GM23338 (cell line): ENCODE results near the gene ADAMTS15. TPM values are rescaled to one million over a fixed set of nuclear protein-coding genes. Genes with fewer than 3 reads are reported as not detected.

Experiments
- ATAC-seq: fragments of 200-7000 bp; cut with Tn5 transposase; 3 replicates; pipeline ENCODE4 v1.9.1; 2020
- DNase-seq: peaks from one replicate; pipeline ENCODE4 v3.0.0-alpha.2; 2015; ENCODE audit warnings: low spot score
- H2AFZ ChIP-seq: fragments of 200-600 bp; sonication (generic); 2 replicates; pipeline ENCODE4 v1.8.0; 2016; ENCODE audit warnings: antibody characterized with exemption, mild to moderate bottlenecking, moderate library complexity
- H3F3A ChIP-seq: fragments of 200-600 bp; sonication (generic); replicated peaks from 2 replicates; pipeline ENCODE4 v1.8.0; 2017; ENCODE audit warnings: antibody characterized with exemption, mixed run types, low read depth
- H3K27ac ChIP-seq: fragments of 200-600 bp; sonication (generic); 2 replicates; pipeline ENCODE4 v1.6.1; 2016; ENCODE audit warnings: low read depth
- H3K27me3 ChIP-seq: fragments of 200-600 bp; sonication (generic); 2 replicates; pipeline ENCODE4 v1.8.0; 2016; ENCODE audit warnings: mild to moderate bottlenecking, mixed run types, moderate library complexity; ENCODE audit not compliant: insufficient read depth
- H3K36me3 ChIP-seq: fragments of 200-600 bp; sonication (generic); 2 replicates; pipeline ENCODE4 v1.8.0; 2016; ENCODE audit warnings: mild to moderate bottlenecking; ENCODE audit not compliant: insufficient read depth
- H3K4me1 ChIP-seq: fragments of 200-600 bp; sonication (generic); 2 replicates; pipeline ENCODE4 v1.8.0; 2016; ENCODE audit warnings: mild to moderate bottlenecking, moderate library complexity; ENCODE audit not compliant: insufficient read depth
- H3K4me2 ChIP-seq: fragments of 200-600 bp; sonication (generic); 2 replicates; pipeline ENCODE4 v1.7.1; 2017; ENCODE audit warnings: mixed run types
- H3K4me3 ChIP-seq: fragments of 200-600 bp; sonication (generic); 2 replicates; pipeline ENCODE4 v1.6.1; 2016; ENCODE audit warnings: mixed run types
- H3K79me2 ChIP-seq: fragments of 200-600 bp; sonication (generic); replicated peaks from 2 replicates; pipeline ENCODE4 v1.8.0; 2017; ENCODE audit warnings: mild to moderate bottlenecking; ENCODE audit not compliant: insufficient read depth
- H3K9me2 ChIP-seq: fragments of 200-600 bp; sonication (generic); 2 replicates; pipeline ENCODE4 v1.8.0; 2017; ENCODE audit not compliant: insufficient read depth
- H4K20me1 ChIP-seq: fragments of 200-600 bp; sonication (generic); replicated peaks from 2 replicates; pipeline ENCODE4 v1.8.0; 2017; ENCODE audit warnings: mild to moderate bottlenecking; ENCODE audit not compliant: insufficient read depth
- H3K27ac Mint-ChIP-seq: 2 replicates; pipeline ENCODE4 v1.8.0; 2020; ENCODE audit warnings: inconsistent platforms, mild to moderate bottlenecking, moderate library complexity, mixed read lengths
- H3K27me3 Mint-ChIP-seq: 3 replicates; pipeline ENCODE4 v1.8.0; 2022; ENCODE audit warnings: low read depth, mild to moderate bottlenecking, moderate library complexity, mixed read lengths, inconsistent platforms; ENCODE audit not compliant: insufficient read depth, poor library complexity
- H3K36me3 Mint-ChIP-seq: 3 replicates; pipeline ENCODE4 v1.8.0; 2021; ENCODE audit warnings: low read depth, mild to moderate bottlenecking, inconsistent platforms, moderate library complexity, mixed read lengths
- H3K4me1 Mint-ChIP-seq: 3 replicates; pipeline ENCODE4 v1.8.0; 2020; ENCODE audit warnings: mild to moderate bottlenecking, inconsistent platforms, mixed read lengths
- H3K4me3 Mint-ChIP-seq: 3 replicates; pipeline ENCODE4 v1.8.0; 2021; ENCODE audit warnings: moderate library complexity, mild to moderate bottlenecking, inconsistent platforms, mixed read lengths
- H3K9me3 Mint-ChIP-seq: 3 replicates; pipeline ENCODE4 v1.8.0; 2020; ENCODE audit warnings: moderate library complexity, mild to moderate bottlenecking, inconsistent platforms, mixed read lengths
- CREB1 ChIP-seq: fragments of 250-450 bp; sonication (Bioruptor Pico); IDR thresholded peaks from 2 replicates; pipeline ENCODE4 v1.5.0; 2020; ENCODE audit warnings: low read depth, mild to moderate bottlenecking, moderate library complexity
- EZH2 ChIP-seq: fragments of 200-600 bp; sonication (generic); IDR thresholded peaks from one replicate; pipeline ENCODE4 v1.8.0; 2017; ENCODE audit warnings: antibody characterized with exemption, mild to moderate bottlenecking, low read depth; ENCODE audit not compliant: unreplicated experiment
- POLR2AphosphoS5 ChIP-seq: IDR thresholded peaks from 2 replicates; pipeline ENCODE4 v1.6.1; 2016; ENCODE audit warnings: antibody characterized with exemption, low read depth
- STAT1 ChIP-seq: IDR thresholded peaks from one replicate; pipeline ENCODE4 v1.6.1; 2016; ENCODE audit warnings: antibody characterized with exemption; ENCODE audit not compliant: unreplicated experiment
- ZNF114 ChIP-seq: fragments of 250-450 bp; sonication (Bioruptor Pico); IDR thresholded peaks from 2 replicates; pipeline ENCODE4 v1.5.0; 2020; ENCODE audit warnings: mild to moderate bottlenecking, moderate library complexity
- ZNF331 ChIP-seq: fragments of 250-450 bp; sonication (Bioruptor Pico); IDR thresholded peaks from 2 replicates; pipeline ENCODE4 v1.5.0; 2020; ENCODE audit warnings: low read depth, mild to moderate bottlenecking, moderate library complexity
- long read RNA-seq: library from polyadenylated mRNA; unstranded; transcript quantifications from one replicate; pipeline ENCODE4 v2.0.0, GENCODE V29; 2020; ENCODE audit not compliant: unreplicated experiment
- polyA plus RNA-seq: library from polyadenylated mRNA; unstranded; fragments of >200 nt; fragmentation: Nextera tagmentation; extraction: Ambion mirVana; gene quantifications from 2 replicates; pipeline ENCODE4 v1.2.1, GENCODE V29; 2016
- total RNA-seq: library from RNA; depleted of rRNA; stranded (reverse); fragments of >200 nt; shearing (Covaris generic); gene quantifications from 2 replicates; pipeline ENCODE4 v1.2.3, GENCODE V29; 2014; rRNA removed
- TF ChIP-seq, protein P1 (sequence below), 2 experiments: fragments of 200-600 bp in 1 of 2; sonication (generic) in 1 of 2; conservative IDR thresholded peaks; 2 replicates each; pipeline versions ENCODE4 v1.5.1 to v1.6.1; 2016 to 2017; ENCODE audit warnings: antibody characterized with exemption in 2 of 2, low read depth in 2 of 2, mild to moderate bottlenecking in 2 of 2, moderate library complexity in 1 of 2
- TF ChIP-seq, protein P2 (sequence below): IDR thresholded peaks from 2 replicates; pipeline ENCODE4 v1.6.1; 2016; ENCODE audit warnings: antibody characterized with exemption
- TF ChIP-seq, protein P3 (sequence below): IDR thresholded peaks from one replicate; pipeline ENCODE4 v1.6.1; 2018; ENCODE audit warnings: antibody characterized with exemption; ENCODE audit not compliant: unreplicated experiment

The ADAMTS15 gene, protein sequence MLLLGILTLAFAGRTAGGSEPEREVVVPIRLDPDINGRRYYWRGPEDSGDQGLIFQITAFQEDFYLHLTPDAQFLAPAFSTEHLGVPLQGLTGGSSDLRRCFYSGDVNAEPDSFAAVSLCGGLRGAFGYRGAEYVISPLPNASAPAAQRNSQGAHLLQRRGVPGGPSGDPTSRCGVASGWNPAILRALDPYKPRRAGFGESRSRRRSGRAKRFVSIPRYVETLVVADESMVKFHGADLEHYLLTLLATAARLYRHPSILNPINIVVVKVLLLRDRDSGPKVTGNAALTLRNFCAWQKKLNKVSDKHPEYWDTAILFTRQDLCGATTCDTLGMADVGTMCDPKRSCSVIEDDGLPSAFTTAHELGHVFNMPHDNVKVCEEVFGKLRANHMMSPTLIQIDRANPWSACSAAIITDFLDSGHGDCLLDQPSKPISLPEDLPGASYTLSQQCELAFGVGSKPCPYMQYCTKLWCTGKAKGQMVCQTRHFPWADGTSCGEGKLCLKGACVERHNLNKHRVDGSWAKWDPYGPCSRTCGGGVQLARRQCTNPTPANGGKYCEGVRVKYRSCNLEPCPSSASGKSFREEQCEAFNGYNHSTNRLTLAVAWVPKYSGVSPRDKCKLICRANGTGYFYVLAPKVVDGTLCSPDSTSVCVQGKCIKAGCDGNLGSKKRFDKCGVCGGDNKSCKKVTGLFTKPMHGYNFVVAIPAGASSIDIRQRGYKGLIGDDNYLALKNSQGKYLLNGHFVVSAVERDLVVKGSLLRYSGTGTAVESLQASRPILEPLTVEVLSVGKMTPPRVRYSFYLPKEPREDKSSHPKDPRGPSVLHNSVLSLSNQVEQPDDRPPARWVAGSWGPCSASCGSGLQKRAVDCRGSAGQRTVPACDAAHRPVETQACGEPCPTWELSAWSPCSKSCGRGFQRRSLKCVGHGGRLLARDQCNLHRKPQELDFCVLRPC
- total RNA-seq (5.6 and 7.7 TPM in 2 replicates), polyA plus RNA-seq (0.38 and 0.42 TPM in 2 replicates)
- long read RNA-seq: 0 reads

DNA sequence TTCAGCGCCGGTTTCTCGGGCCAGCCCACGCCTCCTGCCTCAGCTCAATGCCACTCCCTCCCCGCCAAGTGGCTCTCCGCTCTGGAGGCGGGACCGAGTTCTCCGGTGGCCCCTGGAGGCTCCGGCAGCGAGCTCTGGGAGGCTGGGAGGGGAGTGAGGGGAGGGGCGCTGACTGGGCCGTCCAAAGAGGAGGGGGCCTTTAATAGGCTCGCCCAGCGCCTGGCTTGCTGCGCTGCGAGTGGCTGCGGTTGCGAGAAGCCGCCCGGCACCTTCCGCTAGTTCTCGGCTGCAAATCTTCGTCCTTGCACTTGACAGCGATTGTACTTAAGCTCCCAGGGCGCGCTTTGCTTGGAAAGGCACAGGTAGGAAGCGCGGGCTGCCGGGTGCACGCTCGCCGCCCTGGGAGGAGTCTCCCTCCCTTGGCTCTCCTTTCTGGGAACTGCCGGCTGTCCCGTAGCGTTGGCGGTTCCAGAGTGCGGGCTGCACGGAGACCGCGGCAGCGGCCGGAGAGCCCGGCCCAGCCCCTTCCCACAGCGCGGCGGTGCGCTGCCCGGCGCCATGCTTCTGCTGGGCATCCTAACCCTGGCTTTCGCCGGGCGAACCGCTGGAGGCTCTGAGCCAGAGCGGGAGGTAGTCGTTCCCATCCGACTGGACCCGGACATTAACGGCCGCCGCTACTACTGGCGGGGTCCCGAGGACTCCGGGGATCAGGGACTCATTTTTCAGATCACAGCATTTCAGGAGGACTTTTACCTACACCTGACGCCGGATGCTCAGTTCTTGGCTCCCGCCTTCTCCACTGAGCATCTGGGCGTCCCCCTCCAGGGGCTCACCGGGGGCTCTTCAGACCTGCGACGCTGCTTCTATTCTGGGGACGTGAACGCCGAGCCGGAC, at the start of gene ADAMTS15:
ADAMTS15 (plus strand) TSS at position 230 of the 894 bp plus-strand sequence; CDS start at position 559, 329 bp downstream.
- Histone ChIP-seq H3K79me2 (no peaks in the 10 kb centered on the region), H3K4me1 (no peaks in the 10 kb centered on the region), H4K20me1 (no peaks in the 10 kb centered on the region; the same call in 1 of the 2 replicates), H3K27ac (no peak within 1 kb of the TSS), H3K9me2 (peaks cover 9% of the 10 kb centered on the region; the same call in 1 of the 2 replicates), H3K4me3 (peak within 1 kb of the TSS; percentile 79), H3K4me2 (peak within 1 kb of the TSS; percentile 93), H3F3A (0 out of 2 replicates have a peak, but pooled peaks cover 10% of the 10 kb centered on the region), H3K27me3 (peaks cover 47% of the 10 kb centered on the region), H3K36me3 (no peaks in the 10 kb centered on the region), H2AFZ (peak within 1 kb of the TSS; percentile 94)
- TF ChIP-seq, protein P1, sequence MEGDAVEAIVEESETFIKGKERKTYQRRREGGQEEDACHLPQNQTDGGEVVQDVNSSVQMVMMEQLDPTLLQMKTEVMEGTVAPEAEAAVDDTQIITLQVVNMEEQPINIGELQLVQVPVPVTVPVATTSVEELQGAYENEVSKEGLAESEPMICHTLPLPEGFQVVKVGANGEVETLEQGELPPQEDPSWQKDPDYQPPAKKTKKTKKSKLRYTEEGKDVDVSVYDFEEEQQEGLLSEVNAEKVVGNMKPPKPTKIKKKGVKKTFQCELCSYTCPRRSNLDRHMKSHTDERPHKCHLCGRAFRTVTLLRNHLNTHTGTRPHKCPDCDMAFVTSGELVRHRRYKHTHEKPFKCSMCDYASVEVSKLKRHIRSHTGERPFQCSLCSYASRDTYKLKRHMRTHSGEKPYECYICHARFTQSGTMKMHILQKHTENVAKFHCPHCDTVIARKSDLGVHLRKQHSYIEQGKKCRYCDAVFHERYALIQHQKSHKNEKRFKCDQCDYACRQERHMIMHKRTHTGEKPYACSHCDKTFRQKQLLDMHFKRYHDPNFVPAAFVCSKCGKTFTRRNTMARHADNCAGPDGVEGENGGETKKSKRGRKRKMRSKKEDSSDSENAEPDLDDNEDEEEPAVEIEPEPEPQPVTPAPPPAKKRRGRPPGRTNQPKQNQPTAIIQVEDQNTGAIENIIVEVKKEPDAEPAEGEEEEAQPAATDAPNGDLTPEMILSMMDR (conservative IDR thresholded peaks at IDR 0.05; ENCODE audit: low read depth in 2 of 2): no peak
- peak; percentile 71 for TF ChIP-seq POLR2AphosphoS5
- TF ChIP-seq, protein P2, sequence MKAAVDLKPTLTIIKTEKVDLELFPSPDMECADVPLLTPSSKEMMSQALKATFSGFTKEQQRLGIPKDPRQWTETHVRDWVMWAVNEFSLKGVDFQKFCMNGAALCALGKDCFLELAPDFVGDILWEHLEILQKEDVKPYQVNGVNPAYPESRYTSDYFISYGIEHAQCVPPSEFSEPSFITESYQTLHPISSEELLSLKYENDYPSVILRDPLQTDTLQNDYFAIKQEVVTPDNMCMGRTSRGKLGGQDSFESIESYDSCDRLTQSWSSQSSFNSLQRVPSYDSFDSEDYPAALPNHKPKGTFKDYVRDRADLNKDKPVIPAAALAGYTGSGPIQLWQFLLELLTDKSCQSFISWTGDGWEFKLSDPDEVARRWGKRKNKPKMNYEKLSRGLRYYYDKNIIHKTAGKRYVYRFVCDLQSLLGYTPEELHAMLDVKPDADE: no peak
- TF ChIP-seq ZNF331 (CRISPR knock-in tag): no peak
- TF ChIP-seq CREB1 (CRISPR knock-in tag): no peak
- peaks cover 9% of the 10 kb centered on the region for H3K4me1 Mint-ChIP-seq
- H3K9me3 Mint-ChIP-seq: peaks cover 2% of the 10 kb centered on the region; the same call in 1 of the 3 replicates
- peak within 1 kb of the TSS; percentile 87 for H3K4me3 Mint-ChIP-seq
- H3K27me3 Mint-ChIP-seq: peaks cover 62% of the 10 kb centered on the region
- H3K27ac Mint-ChIP-seq: no peak within 1 kb of the TSS
- H3K36me3 Mint-ChIP-seq: peaks cover 3% of the 10 kb centered on the region; the same call in 1 of the 3 replicates
- peak; percentile 78 for ATAC-seq
- DNase-seq: peak; percentile 95

DNA sequence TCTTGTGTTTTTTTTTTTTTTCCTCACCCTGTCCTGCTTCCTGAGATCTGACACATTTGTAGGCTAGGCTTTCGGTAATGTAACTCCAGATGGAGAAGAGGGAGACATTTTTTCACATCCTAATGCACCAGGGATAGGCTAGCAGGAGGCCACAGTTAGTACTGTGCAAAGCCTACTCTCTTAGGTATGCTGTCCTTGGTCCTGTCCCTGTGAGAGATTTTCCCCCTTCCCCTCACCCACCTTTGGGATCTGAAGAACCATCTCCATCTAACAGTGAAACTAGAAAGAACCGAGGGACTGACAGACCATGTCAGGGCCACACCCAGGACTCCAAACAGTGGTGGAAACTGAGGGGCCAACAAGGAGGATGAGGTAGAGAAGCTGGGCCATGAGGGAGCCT, 49.2 kb upstream of the ADAMTS15 start:
- H3K36me3 Mint-ChIP-seq: no peaks in the 10 kb centered on the region; the same call in 2 of the 3 replicates
- H3K27me3 Mint-ChIP-seq: peaks cover 18% of the 10 kb centered on the region
- H3K4me3 ChIP-seq: no peak overlapping the region
- peaks cover 58% of the 10 kb centered on the region for H3K4me1 Mint-ChIP-seq
- H3K4me2 ChIP-seq: no peak overlapping the region
- H3K4me3 Mint-ChIP-seq: no peak overlapping the region
- no peaks in the 10 kb centered on the region for H3K36me3 ChIP-seq
- no peaks in the 10 kb centered on the region for H4K20me1 ChIP-seq
- no peaks in the 10 kb centered on the region for H3K9me3 Mint-ChIP-seq
- no peak overlapping the region for H3K27ac ChIP-seq
- no peak overlapping the region for H2AFZ ChIP-seq
- H3K4me1 ChIP-seq: peaks cover 16% of the 10 kb centered on the region
- ATAC-seq (peak; percentile 14; the same call in 2 of the 3 replicates), DNase-seq (no peak)
- no peak overlapping the region for H3K27ac Mint-ChIP-seq
- peaks cover 5% of the 10 kb centered on the region; the same call in 1 of the 2 replicates for H3F3A ChIP-seq
- H3K9me2 ChIP-seq: no peaks in the 10 kb centered on the region
- no peaks in the 10 kb centered on the region for H3K79me2 ChIP-seq
- no peaks in the 10 kb centered on the region for H3K27me3 ChIP-seq
- TF ChIP-seq ZNF114 (CRISPR knock-in tag) (no peak), STAT1 (no peak), EZH2 (no peak), ZNF331 (CRISPR knock-in tag) (no peak), POLR2AphosphoS5 (no peak)
- TF ChIP-seq, protein P3, sequence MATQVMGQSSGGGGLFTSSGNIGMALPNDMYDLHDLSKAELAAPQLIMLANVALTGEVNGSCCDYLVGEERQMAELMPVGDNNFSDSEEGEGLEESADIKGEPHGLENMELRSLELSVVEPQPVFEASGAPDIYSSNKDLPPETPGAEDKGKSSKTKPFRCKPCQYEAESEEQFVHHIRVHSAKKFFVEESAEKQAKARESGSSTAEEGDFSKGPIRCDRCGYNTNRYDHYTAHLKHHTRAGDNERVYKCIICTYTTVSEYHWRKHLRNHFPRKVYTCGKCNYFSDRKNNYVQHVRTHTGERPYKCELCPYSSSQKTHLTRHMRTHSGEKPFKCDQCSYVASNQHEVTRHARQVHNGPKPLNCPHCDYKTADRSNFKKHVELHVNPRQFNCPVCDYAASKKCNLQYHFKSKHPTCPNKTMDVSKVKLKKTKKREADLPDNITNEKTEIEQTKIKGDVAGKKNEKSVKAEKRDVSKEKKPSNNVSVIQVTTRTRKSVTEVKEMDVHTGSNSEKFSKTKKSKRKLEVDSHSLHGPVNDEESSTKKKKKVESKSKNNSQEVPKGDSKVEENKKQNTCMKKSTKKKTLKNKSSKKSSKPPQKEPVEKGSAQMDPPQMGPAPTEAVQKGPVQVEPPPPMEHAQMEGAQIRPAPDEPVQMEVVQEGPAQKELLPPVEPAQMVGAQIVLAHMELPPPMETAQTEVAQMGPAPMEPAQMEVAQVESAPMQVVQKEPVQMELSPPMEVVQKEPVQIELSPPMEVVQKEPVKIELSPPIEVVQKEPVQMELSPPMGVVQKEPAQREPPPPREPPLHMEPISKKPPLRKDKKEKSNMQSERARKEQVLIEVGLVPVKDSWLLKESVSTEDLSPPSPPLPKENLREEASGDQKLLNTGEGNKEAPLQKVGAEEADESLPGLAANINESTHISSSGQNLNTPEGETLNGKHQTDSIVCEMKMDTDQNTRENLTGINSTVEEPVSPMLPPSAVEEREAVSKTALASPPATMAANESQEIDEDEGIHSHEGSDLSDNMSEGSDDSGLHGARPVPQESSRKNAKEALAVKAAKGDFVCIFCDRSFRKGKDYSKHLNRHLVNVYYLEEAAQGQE: peak; percentile 67
- TF ChIP-seq, protein P1 (conservative IDR thresholded peaks at IDR 0.05; ENCODE audit: low read depth in 2 of 2): no peak
